Panc1 (cell line): ENCODE data around the gene ANO8. TPM values are rescaled to one million over a fixed set of nuclear protein-coding genes. Genes with fewer than 3 reads are reported as not detected.

Source experiments
- ATAC-seq: fragments of 200-7000 bp; cut with Tn5 transposase; 2 replicates; pipeline ENCODE4 v1.9.1; 2020; ENCODE audit warnings: mild to moderate bottlenecking, moderate library complexity
- BruUV-seq: library from RNA; stranded (reverse); fragments of 400-500 nt; replicated peaks from 2 replicates; lab custom pipeline; 2021; lab: Mats Ljungman, UMichigan
- CTCF ChIA-PET: fragments of 300-600 bp; sonication (Branson Sonifier 250); formaldehyde crosslinking; loops from one replicate; lab custom pipeline; 2022; ENCODE audit warnings: antibody characterized with exemption; lab: Charles Lee
- POLR2A ChIA-PET: fragments of 300-600 bp; sonication (Branson Sonifier 250); formaldehyde crosslinking; loops from one replicate; lab custom pipeline; 2022; ENCODE audit warnings: antibody characterized with exemption; lab: Charles Lee
- DNase-seq: peaks from one replicate; pipeline ENCODE4 v3.0.0-alpha.2; 2010; ENCODE audit warnings: low read depth, low spot score
- H3K27ac ChIP-seq: 2 replicates; pipeline ENCODE4 v1.5.1; 2011; ENCODE audit warnings: mild to moderate bottlenecking, low read length, inconsistent platforms
- H3K27me3 ChIP-seq: fragments of 200-500 bp; sonication (Bioruptor generic); 2 replicates; pipeline ENCODE4 v1.6.0; 2014; ENCODE audit warnings: low read length, inconsistent platforms; ENCODE audit not compliant: control insufficient read depth, insufficient read depth
- H3K36me3 ChIP-seq: fragments of 200-500 bp; sonication (Bioruptor generic); 2 replicates; pipeline ENCODE4 v1.5.1; 2014; ENCODE audit warnings: inconsistent platforms, mild to moderate bottlenecking, low read length, moderate library complexity; ENCODE audit not compliant: control insufficient read depth, insufficient read depth
- H3K4me1 ChIP-seq: 2 replicates; pipeline ENCODE4 v1.5.1; 2011; ENCODE audit warnings: inconsistent platforms, mild to moderate bottlenecking, low read length, moderate library complexity; ENCODE audit not compliant: control insufficient read depth, insufficient read depth
- H3K4me3 ChIP-seq, 2 experiments: 2 replicates each; pipeline ENCODE4 v1.5.1; 2011 to 2012; ENCODE audit warnings: low read depth in 2 of 2, low read length in 2 of 2, mild to moderate bottlenecking in 2 of 2, inconsistent platforms in 1 of 2, moderate library complexity in 1 of 2
- H3K9me3 ChIP-seq: fragments of 200-500 bp; sonication (Bioruptor generic); 2 replicates; pipeline ENCODE4 v1.5.1; 2014; ENCODE audit warnings: low read depth, mild to moderate bottlenecking, inconsistent platforms, low read length, moderate library complexity; ENCODE audit not compliant: control insufficient read depth, insufficient read depth
- CTCF ChIP-seq: fragments of 450-650 bp; IDR thresholded peaks from 2 replicates; pipeline ENCODE4 v1.5.1; 2017; ENCODE audit warnings: mild to moderate bottlenecking
- POLR2AphosphoS5 ChIP-seq: IDR thresholded peaks from 2 replicates; pipeline ENCODE4 v1.6.1; 2012; ENCODE audit warnings: mild to moderate bottlenecking, low read depth, low read length, moderate library complexity
- REST ChIP-seq, 2 experiments: IDR thresholded peaks; 2 replicates each; pipeline ENCODE4 v1.6.1; 2011 to 2012; ENCODE audit warnings: low read depth in 2 of 2, control low read depth in 1 of 2, low read length in 1 of 2, mild to moderate bottlenecking in 1 of 2, moderate library complexity in 1 of 2; ENCODE audit not compliant: insufficient read depth in 1 of 2
- SIN3A ChIP-seq: IDR thresholded peaks from 2 replicates; pipeline ENCODE4 v1.6.1; 2012; ENCODE audit warnings: low read depth, mild to moderate bottlenecking, low read length, moderate library complexity, borderline replicate concordance; ENCODE audit not compliant: insufficient read depth
- TCF7L2 ChIP-seq: IDR thresholded peaks from 2 replicates; pipeline ENCODE4 v1.6.1; 2011; ENCODE audit warnings: mild to moderate bottlenecking, low read depth, low read length, inconsistent platforms
- in situ Hi-C: cut with HindIII; loops from 2 replicates; pipeline ENCODE4 v1.10.0; 2016; ENCODE audit warnings: low sequenced_read_pairs, low pct_unique_long_range_greater_than_20kb
- intact Hi-C: fragments of 100-400 bp; cut with micrococcal nuclease; formaldehyde crosslinking; loops from one replicate; pipeline ENCODE4 v1.10.0; 2022; ENCODE audit not compliant: unreplicated experiment
- total RNA-seq: library from RNA; stranded (reverse); gene quantifications from one replicate; pipeline ENCODE4 v1.2.1, GENCODE V29; 2021; ENCODE audit not compliant: unreplicated experiment

ANO8 gene
- total RNA-seq, 1 experiment from 2014 or later, result 13.5 TPM

GRCh38 chr19:17312189-17313113 lies 22.2 kb downstream of the ANO8 start:
- H3K27ac ChIP-seq, result peak overlapping the region; percentile 63
- no peaks in the 10 kb centered on the region for H3K9me3 ChIP-seq
- intact Hi-C loops, result no loop called here
- no peaks in the 10 kb centered on the region for H3K27me3 ChIP-seq
- peaks cover 7% of the 10 kb centered on the region for H3K36me3 ChIP-seq
- ChIA-PET POLR2A (interaction anchor here (0.6 kb wide), 1 partner anchor 257 kb away, joined by 6 read pairs; no protein-coding TSS in a partner anchor), CTCF (interaction anchor here (0.5 kb wide), 1 partner anchor 27 kb away, joined by 10 read pairs; no protein-coding TSS in a partner anchor)
- TF ChIP-seq TCF7L2 (no peak), REST (IDR thresholded peaks at IDR 0.05; ENCODE audit: insufficient read depth in 1 of 2, low read depth in 2 of 2, low read length in 1 of 2) (no peak), SIN3A (no peak), CTCF (no peak), POLR2AphosphoS5 (no peak)
- in situ Hi-C loops, result no loop called here
- peak overlapping the region in 1 of 2 experiments; percentile 24; a peak in 2 of 4 replicates for H3K4me3 ChIP-seq
- DNase-seq (no peak), ATAC-seq (no peak)
- no TSS peak for BruUV-seq
- H3K4me1 ChIP-seq, result peaks cover 24% of the 10 kb centered on the region

- CTCF ChIA-PET, result no interaction called here
- intact Hi-C loops (no loop called here), in situ Hi-C loops (no loop called here)
- ATAC-seq (peak; percentile 78), DNase-seq (no peak)
- no peak for TF ChIP-seq TCF7L2
- TF ChIP-seq CTCF, result no peak
- TF ChIP-seq REST (IDR thresholded peaks at IDR 0.05; ENCODE audit: insufficient read depth in 1 of 2, low read depth in 2 of 2, low read length in 1 of 2), result no peak
- no peak for TF ChIP-seq POLR2AphosphoS5
- TF ChIP-seq SIN3A, result no peak
- no TSS peak for BruUV-seq
- Histone ChIP-seq H3K4me1 (peaks cover 26% of the 10 kb centered on the region), H3K36me3 (peaks cover 7% of the 10 kb centered on the region), H3K27ac (peak overlapping the region; percentile 63), H3K9me3 (no peaks in the 10 kb centered on the region), H3K27me3 (no peaks in the 10 kb centered on the region), H3K4me3 (peak overlapping the region in 1 of 2 experiments; percentile 24; a peak in 2 of 4 replicates)
- POLR2A ChIA-PET, result interaction anchor here (0.6 kb wide), 1 partner anchor 258 kb away, joined by 6 read pairs; no protein-coding TSS in a partner anchor
Measured at GRCh38 chr19:17311455-17312188, 23.0 kb downstream of the ANO8 start.
